Activated CD8-positive, alpha-beta memory T cell treated with anti-CD3 and anti-CD28 coated beads, Interleukin-2, amount 50 U/mL, for 24 hours (primary cell): ENCODE data around the gene PIK3C2G.

ENCODE experiments used
- DNase-seq: peaks from one replicate; pipeline ENCODE4 v3.0.0-alpha.2; 2020; ENCODE audit errors: extremely low read depth

Gene PIK3C2G

DNA sequence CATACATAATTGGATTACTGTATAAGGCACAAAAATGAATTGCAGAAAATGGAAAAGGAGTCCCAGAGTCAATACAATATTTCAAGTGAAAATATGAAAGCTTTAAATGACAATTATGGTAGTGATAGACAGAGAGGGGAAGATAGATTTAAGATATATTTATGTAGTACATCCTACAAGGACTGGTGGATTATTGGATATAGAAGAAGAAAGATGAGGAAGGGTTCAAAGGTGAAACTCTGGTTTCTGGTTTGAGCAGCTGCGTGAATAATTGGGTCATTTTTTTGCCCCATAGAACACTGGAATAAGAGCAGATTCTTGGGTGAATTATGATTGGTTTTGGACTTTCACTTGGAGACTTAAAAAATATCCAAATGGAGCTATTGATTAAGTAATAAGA lies 19.4 kb downstream of the PIK3C2G start:
- no peak for DNase-seq

DNA sequence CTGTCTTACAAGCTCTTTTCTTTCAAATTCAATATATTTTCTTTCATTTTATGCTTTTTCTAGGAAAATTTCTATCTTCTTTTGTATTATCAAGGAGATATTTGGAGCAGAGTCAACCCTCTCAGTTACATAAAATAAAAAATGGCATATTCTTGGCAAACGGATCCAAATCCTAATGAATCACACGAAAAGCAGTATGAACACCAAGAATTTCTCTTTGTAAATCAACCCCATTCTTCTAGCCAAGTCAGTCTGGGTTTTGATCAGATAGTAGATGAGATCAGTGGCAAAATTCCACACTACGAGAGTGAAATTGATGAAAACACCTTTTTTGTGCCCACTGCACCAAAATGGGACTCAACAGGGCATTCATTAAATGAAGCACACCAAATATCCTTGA lies 20.6 kb downstream of the PIK3C2G start:
- DNase-seq: no peak

DNA sequence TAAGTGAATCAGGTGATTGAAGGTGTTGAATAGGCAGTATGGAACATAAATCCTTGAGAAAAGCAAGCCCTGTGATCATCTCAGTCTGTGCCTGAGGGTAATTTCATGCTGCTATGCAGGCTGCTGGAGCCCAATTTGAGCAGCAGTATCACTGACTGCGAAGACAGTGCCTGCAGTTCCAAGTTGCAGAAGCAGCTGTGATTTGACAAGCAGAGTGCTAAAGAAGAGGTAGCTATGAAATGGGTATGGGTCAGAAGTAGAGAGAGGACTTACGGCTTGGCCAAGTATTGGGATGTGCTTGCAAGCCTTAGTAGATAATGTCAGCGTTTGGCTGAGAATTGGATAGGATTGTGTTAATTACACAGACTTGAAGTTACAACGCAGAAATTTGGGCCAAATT lies 22.5 kb downstream of the PIK3C2G start:
- DNase-seq: no peak

DNA sequence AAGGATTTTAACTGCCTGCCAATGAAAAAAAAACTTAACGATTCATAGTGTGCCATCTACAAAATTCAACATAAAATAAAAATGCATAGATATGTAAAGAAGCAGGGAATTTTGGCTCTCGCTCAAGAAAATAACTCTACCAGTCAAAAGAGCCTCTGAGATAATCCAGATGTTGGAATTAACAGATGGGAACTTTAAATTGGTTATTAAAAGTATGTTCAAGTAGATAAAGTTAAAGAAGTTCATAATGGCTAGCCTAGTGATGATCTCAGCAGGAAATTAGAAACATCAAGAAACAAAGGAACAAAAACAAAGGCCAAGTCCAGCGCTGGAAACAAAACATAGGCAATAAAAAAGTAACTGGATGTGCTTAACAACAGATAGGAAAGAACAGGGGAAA lies 23.1 kb downstream of the PIK3C2G start:
- no peak for DNase-seq

DNA sequence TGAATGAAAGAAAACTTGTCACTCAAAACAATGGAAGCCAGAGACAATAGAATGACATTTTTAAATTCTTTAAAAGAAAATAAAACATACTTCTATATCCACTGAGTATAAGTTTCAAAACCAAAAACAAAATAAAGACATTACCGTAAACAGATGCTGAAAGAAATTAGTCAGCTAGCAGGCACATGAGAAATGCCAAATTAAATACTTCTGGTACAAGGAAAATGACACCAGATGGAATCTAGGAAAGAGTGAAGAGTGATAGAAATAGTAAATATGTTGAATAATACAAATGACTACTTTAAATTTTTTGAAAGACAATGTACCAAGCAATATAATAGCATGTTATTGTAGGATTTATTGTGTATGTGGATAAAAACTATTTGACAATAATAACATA lies 23.8 kb downstream of the PIK3C2G start:
- DNase-seq: no peak

DNA sequence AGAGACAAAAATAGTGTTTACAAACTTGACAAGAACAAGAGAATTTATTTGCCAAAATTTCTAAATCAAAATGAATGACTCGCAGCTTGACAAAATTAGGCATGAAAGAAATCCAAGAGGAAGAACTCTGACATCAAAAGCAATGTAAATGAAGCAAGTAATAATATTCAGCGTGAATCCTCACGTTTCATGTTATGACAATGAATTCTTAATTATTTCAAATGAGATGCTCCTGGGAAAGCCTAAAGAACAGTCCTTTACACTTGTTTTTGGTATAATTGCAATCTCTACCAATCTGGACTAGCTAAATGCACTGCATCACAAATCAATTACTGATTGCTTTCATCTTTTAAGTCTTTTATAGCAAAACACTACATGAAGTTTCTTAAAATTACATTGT lies 29.1 kb downstream of the PIK3C2G start:
- no peak for DNase-seq

DNA sequence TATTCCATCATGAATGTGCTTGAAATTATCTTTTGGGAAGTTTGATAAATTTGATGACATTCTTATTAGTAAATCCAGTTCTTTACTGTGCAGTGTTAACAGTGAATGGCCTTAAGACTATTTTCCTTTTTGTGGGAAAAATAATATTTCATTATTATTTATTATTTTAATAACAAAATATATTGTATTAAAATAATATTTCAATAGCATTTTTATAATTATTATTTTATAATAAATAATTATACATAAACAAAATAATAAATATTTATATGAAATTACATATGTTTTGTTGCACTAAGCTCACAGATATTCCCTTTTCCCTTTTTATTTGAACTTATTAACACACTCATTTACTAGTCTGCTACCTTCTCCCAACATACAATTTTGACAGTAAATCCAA lies 33.6 kb downstream of the PIK3C2G start:
- no peak for DNase-seq

DNA sequence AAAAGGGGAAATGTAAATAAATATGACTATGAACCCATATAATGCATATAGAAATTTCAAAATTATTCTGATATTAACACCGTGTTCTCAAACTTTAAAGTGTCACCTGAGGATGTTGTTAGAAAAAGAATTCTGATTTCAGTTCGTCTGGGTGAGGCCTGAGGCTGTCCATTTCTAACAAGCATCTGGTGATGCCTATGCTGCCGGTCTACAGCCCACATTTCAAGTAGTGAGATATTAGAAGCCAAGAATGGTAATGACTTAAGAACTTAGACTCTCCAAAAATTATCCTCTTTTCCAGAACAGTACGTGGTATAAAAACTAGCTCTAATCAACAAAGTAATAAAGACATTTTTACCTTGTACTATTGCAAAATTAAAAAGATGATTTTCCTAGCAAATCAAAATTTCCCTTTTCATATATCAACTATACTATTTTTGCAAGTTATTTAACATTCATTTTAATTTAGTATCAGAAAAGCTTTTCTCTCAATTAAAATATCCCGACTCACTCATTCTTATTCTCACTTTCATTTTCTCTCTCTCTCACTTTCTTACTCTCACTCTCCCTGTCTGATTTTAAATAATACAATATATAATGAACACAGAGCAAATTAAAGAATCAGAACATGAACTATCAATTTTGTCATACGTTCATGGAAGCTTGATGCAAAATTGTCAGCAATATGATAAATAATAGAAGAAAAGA lies 35.0 kb downstream of the PIK3C2G start:
- DNase-seq: no peak

DNA sequence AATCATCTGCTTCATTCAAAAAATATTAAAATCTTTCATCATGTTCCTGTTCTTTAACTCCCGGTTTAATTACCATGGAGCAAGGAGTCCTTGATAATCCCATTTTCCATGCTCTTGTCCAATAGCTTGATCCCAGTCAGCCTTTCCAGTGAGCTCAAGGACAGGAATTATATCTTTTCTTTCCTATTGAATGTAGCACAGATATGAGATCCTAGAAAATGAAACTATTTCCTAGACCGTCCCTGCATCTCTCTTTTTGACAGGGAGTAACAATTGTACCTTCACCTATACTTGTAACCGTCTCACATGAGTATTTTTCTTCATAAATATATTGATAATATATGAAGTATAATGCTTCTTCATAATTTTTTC lies 35.6 kb downstream of the PIK3C2G start:
- no peak for DNase-seq

DNA sequence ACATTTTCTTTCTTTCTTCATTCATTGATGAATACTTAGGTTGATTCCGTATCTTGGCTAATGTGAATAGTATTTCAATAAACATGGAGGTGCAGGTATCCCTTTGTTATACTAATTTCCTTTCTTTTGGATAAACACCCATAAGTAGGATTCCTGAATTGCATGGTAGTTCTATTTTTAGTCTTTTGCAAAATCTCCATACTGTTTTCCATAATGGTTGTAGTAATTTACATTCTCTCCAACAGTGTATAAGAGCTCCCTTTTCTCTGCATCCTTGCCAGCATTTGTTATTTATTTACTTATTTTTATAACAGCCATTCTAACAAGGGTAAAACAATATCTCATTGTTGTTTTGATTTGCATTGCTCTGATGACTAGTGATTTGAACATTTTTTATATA lies 36.6 kb downstream of the PIK3C2G start:
- no peak for DNase-seq

DNA sequence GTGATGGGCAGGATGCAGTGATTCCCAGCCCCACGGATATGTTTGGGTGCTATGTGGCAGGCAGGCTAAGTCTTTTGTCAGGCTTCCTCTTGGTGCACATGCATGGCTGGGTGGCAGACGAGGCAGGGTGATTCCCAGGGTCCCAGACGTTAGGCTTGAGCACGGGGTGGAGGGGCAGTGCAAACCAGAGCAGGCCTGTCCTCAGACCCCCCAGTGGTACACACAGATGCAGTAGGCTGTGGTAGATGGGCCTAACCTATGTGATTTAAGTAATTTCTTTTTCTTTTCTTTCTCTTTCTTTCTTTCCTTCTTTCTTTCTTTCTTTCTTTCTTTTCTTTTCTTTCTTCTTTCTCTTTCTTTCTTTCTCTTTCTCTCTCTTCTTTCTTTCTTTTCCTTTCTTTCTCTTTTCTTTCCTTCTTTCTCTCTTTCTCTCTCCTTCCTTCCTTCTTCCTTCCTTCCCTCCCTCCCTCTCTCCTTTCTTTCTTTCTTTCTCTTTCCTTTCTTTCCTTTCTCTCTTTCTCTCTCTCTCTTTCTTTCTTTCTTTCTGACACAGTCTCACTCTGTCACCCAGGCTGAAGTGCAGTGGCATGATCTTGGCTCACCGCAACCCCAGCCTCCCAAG lies 41.6 kb downstream of the PIK3C2G start:
- DNase-seq: no peak

DNA sequence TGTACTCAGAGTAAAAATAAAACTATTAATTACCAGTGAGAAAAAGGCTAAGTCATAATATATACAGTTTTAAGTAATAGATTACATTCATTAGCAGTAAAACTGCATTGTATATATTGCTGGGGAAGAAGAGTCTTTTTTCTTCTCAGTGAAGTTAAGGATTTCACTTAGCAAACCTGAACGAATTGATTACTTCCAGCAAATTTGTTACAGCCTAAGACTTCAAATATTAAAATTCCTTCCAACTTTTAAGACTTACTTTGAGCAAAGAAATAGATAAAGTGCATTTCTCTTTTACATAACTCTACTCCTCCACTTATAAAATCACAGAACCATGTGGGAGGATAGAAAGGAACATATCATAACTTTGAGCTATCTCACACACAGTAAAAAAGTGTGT lies 43.3 kb downstream of the PIK3C2G start:
- DNase-seq: no peak

DNA sequence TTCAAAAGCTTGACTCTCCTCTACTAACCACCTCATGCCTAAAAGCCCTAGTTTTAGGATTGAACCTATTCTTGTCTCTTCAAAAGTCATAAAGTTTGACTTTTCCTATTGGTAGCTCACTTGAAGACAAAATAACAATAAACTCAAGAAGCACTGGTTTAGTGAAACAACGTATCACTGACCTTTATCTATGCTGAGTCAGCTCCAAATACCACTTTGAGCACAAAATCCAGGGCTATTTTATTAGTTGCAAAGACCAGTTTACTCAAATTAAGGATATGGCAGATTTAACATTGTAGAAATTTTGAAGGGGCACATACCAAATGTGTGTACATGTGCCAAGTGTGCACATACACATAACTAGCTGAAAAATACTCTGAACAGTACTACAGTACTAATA lies 45.0 kb downstream of the PIK3C2G start:
- DNase-seq: no peak

DNA sequence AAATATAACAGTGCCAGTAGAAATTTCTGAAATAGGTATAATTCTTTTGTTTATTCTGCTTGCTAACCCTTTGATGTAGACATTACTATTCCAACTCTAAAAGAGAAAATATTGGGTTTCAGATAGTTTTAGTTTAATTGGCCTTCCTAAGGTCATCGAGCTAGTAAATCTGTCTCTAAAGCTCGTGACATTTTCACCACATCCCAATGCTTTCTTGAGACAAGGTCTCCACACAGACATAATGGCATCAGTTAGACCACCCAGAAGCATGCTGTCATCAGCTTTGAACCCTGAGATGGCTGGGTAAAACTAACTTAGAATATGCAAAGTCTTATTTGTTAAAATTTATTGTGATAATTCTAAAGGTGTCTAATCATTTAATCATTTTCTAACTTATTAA lies 52.0 kb downstream of the PIK3C2G start:
- no peak for DNase-seq

DNA sequence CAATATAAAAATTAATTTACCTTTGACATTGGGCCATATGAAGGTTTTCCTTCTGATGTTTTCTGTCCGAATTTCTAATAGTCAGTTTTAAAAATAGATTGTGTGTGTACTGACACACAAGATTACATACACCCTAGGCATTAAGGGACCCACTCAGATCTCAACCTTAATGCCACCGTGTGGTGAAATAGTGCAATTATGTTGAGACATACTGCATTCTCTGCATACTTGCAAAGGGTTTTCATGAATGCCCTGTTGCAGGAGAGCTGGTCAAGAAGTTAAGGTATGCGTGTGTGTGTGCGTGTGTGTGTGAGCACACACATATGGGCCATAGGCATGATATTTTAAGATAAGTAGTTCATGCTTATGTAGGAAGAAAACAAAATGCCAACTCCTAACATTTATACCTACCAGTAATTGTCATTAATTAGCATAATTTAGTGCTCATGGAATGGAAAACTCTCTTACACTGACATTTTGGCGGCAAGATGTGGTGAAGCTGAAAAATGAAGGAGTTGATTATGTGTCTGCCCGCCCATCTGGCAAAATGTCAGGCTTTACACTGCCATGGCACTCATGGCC lies 58.8 kb downstream of the PIK3C2G start:
- DNase-seq: no peak

DNA sequence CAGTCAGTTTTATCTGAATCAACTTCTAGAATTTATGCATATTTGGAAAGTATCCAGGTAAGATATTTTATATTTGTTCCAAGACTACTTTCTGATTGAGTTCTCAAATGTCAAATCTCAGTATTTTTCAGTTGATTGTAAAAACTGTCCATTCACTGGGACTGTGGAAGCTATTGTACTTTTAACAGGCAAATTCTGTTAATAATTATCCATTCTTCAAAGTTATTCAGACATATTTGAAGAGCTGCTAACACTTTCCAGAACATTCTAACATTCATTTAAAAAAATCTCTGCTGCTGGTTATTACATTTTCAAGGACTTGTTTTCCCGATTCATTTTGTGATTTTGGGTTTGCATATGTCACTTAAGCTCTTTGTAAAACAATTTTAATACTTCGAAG lies 59.7 kb downstream of the PIK3C2G start:
- no peak for DNase-seq

DNA sequence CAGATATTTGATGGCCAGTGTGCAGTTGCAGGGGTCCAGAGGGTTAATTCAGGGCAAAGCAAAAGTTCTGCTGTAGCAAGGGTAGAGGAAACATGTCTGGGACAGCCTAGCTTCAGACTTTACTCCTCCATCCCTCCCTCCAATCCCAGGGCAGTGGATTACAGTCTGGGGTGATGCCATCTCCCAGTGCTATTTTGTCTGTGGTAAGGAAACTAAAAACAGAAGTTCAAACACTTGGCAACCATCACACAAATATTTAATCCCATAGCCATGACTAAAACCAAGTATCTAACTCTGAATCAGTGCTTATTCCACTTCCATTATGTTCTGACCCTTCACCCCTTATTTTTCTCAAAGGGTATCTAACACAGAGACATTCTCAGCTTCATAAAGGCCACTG lies 61.8 kb downstream of the PIK3C2G start:
- DNase-seq: no peak

DNA sequence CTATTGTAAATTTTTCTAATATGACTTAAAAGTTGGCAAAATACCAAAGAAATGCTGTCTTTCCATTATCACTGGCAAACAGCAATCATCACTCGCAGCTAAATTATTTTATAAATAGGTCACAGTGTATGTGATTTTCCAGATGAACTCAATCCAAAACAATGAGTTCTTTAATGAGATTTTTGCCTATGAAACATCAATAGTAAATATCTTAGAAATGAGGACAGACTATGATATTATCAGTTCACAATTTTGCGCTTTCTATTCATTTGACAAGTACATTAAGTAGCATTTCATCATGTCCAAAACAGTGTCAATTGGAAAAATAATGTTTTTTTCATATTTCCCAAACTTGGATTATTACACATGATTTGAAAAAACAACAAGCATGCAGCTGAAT lies 65.7 kb downstream of the PIK3C2G start:
- DNase-seq: no peak

DNA sequence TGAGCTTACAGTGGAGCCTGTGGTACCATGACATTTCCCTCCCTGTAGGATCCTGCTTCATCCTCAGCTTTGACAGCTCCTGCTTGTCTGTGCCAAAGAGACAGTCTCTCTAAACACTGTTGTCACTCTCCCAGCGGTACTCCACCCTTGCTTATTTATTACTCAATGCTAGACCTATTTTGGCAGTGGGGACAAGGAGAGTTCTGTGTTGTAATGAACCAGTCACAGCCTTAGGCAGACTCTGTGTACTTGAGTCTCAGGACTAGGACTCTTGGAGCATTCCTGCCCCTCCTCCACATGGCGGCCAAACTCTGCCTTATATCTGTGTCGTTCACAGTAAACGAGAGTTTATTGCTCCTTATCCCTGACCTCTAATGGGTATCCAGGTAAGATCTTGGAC lies 70.9 kb downstream of the PIK3C2G start:
- no peak for DNase-seq

DNA sequence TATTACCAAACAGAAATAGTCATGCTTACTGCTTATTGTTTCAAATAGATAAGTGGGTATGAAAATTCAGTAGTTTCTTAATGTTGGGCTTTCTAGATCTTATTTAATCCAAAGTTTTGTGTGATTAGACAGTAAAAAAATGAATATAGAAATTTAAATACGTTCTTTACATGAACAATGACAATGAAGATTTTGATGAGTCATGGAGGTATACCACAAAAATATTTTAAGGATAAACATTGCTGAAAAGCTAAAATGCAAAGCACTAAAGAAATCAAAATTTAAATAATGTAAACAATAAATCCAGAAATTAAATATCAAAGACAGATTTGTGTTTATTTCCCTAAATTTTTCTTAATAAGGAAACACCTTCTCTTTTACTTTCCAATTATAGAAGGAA lies 78.3 kb downstream of the PIK3C2G start:
- no peak for DNase-seq

DNA sequence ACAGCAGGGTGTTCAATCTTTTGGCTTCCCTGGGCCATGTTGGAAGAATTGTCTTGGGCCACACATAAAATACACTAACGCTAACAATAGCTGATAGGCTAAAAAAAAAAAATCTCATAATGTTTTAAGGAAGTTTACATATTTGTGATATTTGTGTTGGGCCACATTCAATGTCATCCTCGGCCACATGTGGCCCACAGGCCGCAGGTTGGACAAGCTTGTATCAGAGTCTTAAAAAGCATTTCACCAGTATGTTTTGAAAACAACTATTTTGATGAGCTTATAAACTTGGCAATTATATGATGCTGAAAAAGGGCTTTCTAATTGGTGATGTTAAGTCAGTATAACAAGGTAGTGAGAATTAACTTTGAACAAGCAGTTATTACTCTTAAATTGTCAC lies 78.9 kb downstream of the PIK3C2G start:
- DNase-seq: no peak

DNA sequence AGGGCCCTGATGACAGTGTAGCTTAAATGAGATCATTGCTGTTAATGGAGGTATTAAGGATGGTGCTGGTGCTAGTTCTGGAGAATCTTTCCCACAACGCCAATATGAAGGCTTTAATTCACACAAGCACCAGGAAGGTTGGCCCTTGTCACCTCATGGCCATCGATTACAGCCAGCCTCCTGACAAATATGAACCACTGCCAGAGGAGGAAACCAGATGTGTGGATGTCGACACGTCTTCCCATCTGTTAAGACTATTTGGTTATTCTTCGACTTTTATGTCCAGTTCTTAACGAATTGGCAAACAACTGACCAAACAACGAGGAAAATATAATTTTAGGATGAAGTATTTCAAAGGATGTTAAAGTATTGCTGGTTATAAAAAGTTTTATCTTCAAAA lies 79.5 kb downstream of the PIK3C2G start:
- DNase-seq: no peak

DNA sequence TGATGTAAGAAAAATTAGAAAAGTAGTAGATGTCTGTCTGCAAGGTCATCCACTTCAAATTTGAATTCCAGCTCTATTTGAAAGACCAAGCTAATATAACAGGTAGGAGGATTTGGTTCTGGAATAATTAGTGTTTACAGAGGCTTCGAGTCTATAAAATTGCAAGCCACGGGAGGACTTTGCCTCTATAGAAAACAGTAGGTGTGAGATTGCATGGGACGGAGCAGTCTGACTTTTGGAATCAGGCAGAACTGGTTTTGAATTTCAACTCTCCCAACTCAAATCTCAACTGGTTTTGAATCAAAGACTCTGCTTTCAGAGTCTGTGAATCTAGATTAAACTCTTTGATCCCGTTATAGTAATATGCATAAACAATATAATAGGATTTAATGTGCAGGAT lies 82.4 kb downstream of the PIK3C2G start:
- DNase-seq: no peak
